Nephron (organoid): ENCODE measurements around the gene ABHD12.

ENCODE experiments used
- H3K27ac Mint-ChIP-seq, 3 experiments: 2 replicates each; pipeline ENCODE4 v1.8.0; 2020; ENCODE audit warnings: mixed read lengths in 3 of 3, mild to moderate bottlenecking in 2 of 3, moderate library complexity in 1 of 3
- H3K27me3 Mint-ChIP-seq: 2 replicates; pipeline ENCODE4 v1.8.0; 2021; ENCODE audit warnings: low read depth, mild to moderate bottlenecking, moderate library complexity, mixed read lengths
- H3K36me3 Mint-ChIP-seq: 2 replicates; pipeline ENCODE4 v1.8.0; 2020; ENCODE audit warnings: low read depth, mixed read lengths
- H3K4me1 Mint-ChIP-seq: 2 replicates; pipeline ENCODE4 v1.8.0; 2020; ENCODE audit warnings: mixed read lengths
- H3K4me3 Mint-ChIP-seq, 3 experiments: 2 replicates each; pipeline ENCODE4 v1.8.0; 2020; ENCODE audit warnings: mild to moderate bottlenecking in 3 of 3, mixed read lengths in 3 of 3, moderate library complexity in 2 of 3
- H3K9me3 Mint-ChIP-seq: 2 replicates; pipeline ENCODE4 v1.8.0; 2020; ENCODE audit warnings: mixed read lengths
- TF ChIP-seq, protein P1 (sequence below), 3 experiments: fragments of 200-600 bp; sonication (generic); IDR thresholded peaks; one replicate each; pipeline ENCODE4 v1.5.0; 2021; ENCODE audit warnings: antibody characterized with exemption in 3 of 3; ENCODE audit not compliant: unreplicated experiment in 3 of 3

The ABHD12 gene

GRCh38 chr20:25351024-25351360 lies 39.6 kb downstream of the ABHD12 start:
- Mint-ChIP-seq H3K27ac (no peak overlapping the region), H3K27me3 (no peaks in the 10 kb centered on the region), H3K4me1 (peaks cover 13% of the 10 kb centered on the region), H3K4me3 (no peak overlapping the region), H3K9me3 (no peaks in the 10 kb centered on the region), H3K36me3 (peaks cover 18% of the 10 kb centered on the region)
- TF ChIP-seq, protein P1, sequence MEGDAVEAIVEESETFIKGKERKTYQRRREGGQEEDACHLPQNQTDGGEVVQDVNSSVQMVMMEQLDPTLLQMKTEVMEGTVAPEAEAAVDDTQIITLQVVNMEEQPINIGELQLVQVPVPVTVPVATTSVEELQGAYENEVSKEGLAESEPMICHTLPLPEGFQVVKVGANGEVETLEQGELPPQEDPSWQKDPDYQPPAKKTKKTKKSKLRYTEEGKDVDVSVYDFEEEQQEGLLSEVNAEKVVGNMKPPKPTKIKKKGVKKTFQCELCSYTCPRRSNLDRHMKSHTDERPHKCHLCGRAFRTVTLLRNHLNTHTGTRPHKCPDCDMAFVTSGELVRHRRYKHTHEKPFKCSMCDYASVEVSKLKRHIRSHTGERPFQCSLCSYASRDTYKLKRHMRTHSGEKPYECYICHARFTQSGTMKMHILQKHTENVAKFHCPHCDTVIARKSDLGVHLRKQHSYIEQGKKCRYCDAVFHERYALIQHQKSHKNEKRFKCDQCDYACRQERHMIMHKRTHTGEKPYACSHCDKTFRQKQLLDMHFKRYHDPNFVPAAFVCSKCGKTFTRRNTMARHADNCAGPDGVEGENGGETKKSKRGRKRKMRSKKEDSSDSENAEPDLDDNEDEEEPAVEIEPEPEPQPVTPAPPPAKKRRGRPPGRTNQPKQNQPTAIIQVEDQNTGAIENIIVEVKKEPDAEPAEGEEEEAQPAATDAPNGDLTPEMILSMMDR (IDR thresholded peaks at IDR 0.05; ENCODE audit: unreplicated experiment in 3 of 3), result no peak

GRCh38 chr20:25346349-25346748 lies 44.3 kb downstream of the ABHD12 start:
- TF ChIP-seq, protein P1 (IDR thresholded peaks at IDR 0.05; ENCODE audit: unreplicated experiment in 3 of 3), result no peak
- Mint-ChIP-seq H3K36me3 (peaks cover 35% of the 10 kb centered on the region), H3K4me3 (no peak overlapping the region), H3K4me1 (no peaks in the 10 kb centered on the region), H3K27me3 (no peaks in the 10 kb centered on the region), H3K9me3 (no peaks in the 10 kb centered on the region), H3K27ac (no peak overlapping the region)

DNA sequence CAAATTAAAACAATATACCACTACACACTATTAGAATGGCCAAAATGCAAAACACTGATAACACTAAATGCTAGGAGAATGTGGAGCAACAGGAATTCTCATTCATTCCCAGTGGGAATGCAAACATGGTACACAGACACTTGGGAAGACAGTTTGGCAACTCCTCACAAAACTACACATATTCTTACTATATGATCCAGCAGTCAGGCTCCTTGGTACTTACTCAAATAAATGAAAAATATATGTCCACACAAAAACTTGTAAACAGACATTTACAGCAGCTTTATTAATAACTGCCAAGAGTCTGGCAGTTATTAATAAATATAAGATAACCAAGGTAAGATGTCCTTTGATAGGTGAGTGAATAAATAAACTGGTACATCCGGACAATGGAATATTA lies 44.9 kb downstream of the ABHD12 start:
- no peak overlapping the region for H3K4me3 Mint-ChIP-seq

DNA sequence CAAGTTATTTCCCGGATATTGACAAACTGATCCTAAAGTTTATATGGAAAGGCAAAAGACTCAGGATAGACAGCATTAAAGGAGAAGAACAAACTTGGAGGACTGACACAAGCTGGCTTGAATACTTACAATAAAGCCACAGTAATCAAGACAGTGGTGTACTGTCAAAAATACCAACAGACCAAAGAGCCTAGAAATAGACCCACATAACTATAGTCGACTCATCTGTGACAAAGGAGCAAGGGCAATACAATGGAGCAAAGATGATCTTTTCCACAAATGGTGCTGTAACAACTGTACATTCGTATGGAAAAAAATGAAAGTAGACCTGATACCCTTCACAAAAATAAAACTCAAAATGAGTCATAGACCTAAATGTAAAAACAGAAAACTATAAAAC lies 46.0 kb downstream of the ABHD12 start:
- Mint-ChIP-seq H3K4me3 (no peak overlapping the region), H3K36me3 (peaks cover 20% of the 10 kb centered on the region), H3K4me1 (no peaks in the 10 kb centered on the region), H3K27ac (no peak overlapping the region), H3K9me3 (no peaks in the 10 kb centered on the region), H3K27me3 (no peaks in the 10 kb centered on the region)
- TF ChIP-seq, protein P1 (IDR thresholded peaks at IDR 0.05; ENCODE audit: unreplicated experiment in 3 of 3), result no peak

More for the DNA sequence above, 44.9 kb downstream of the ABHD12 start:
- no peaks in the 10 kb centered on the region for H3K4me1 Mint-ChIP-seq
- H3K36me3 Mint-ChIP-seq, result peaks cover 30% of the 10 kb centered on the region
- H3K9me3 Mint-ChIP-seq, result no peaks in the 10 kb centered on the region
- TF ChIP-seq, protein P1 (IDR thresholded peaks at IDR 0.05; ENCODE audit: unreplicated experiment in 3 of 3), result no peak
- no peak overlapping the region for H3K27ac Mint-ChIP-seq
- no peaks in the 10 kb centered on the region for H3K27me3 Mint-ChIP-seq

GRCh38 chr20:25341716-25342680 lies 48.6 kb downstream of the ABHD12 start:
- H3K27me3 Mint-ChIP-seq, result no peaks in the 10 kb centered on the region
- no peaks in the 10 kb centered on the region for H3K9me3 Mint-ChIP-seq
- no peak overlapping the region for H3K27ac Mint-ChIP-seq
- H3K4me1 Mint-ChIP-seq, result no peaks in the 10 kb centered on the region
- TF ChIP-seq, protein P1 (IDR thresholded peaks at IDR 0.05; ENCODE audit: unreplicated experiment in 3 of 3), result no peak
- H3K4me3 Mint-ChIP-seq, result no peak overlapping the region
- H3K36me3 Mint-ChIP-seq, result peaks cover 25% of the 10 kb centered on the region

DNA sequence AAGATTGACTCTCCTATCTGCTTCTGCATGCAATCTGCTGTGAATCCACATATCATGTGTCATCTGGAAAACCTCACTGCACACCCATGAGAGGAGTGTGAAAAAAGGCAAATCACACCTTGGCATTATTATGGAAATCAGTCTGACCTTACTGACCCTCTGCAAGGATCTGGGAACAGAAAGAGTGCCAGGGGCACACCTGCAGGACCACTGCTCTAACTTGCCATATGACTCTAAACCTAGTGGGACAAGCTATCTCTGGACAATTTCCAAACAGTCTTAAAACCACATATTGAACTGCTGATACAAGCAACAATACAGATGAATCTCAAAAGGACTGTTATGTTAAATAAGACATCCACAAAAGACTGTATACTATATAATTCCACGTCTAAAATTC lies 50.3 kb downstream of the ABHD12 start:
- peaks cover 30% of the 10 kb centered on the region for H3K36me3 Mint-ChIP-seq
- H3K4me1 Mint-ChIP-seq, result no peaks in the 10 kb centered on the region
- H3K9me3 Mint-ChIP-seq, result no peaks in the 10 kb centered on the region
- H3K27ac Mint-ChIP-seq, result peak overlapping the region in 1 of 3 experiments; percentile 65
- TF ChIP-seq, protein P1 (IDR thresholded peaks at IDR 0.05; ENCODE audit: unreplicated experiment in 3 of 3), result no peak
- H3K27me3 Mint-ChIP-seq, result no peaks in the 10 kb centered on the region
- H3K4me3 Mint-ChIP-seq, result no peak overlapping the region
